Esophagus muscularis mucosa (tissue), 4 donors: ENCODE results near the gene LPCAT1. TPM values are rescaled to one million over a fixed set of nuclear protein-coding genes. Genes with fewer than 3 reads are reported as not detected.

Experiments
- DNase-seq: peaks from one replicate; pipeline ENCODE4 v3.0.0-alpha.2; 2017; ENCODE audit errors: extremely low spot score
- H3K27ac ChIP-seq, 4 donors: fragments of 200-600 bp; sonication (generic); replicated peaks in 1 of 4; 1 replicate in 3 of 4; 2 replicates in 1 of 4; pipeline ENCODE4 v1.5.1; 2016 to 2019; ENCODE audit warnings: mild to moderate bottlenecking in 1 of 4
- H3K27me3 ChIP-seq, 4 donors: fragments of 200-600 bp; sonication (generic); one replicate each; pipeline versions ENCODE4 v1.5.1 to v1.6.0; 2016 to 2019
- H3K36me3 ChIP-seq, 4 donors: fragments of 200-600 bp; sonication (generic); one replicate each; pipeline ENCODE4 v1.5.1; 2016 to 2019
- H3K4me1 ChIP-seq, 4 donors: fragments of 200-600 bp; sonication (generic); one replicate each; pipeline ENCODE4 v1.5.1; 2016 to 2019
- H3K4me3 ChIP-seq, 4 donors: fragments of 200-600 bp; sonication (generic); 1 replicate in 2 of 4; 2 replicates in 2 of 4; pipeline ENCODE4 v1.5.1; 2016 to 2019; ENCODE audit warnings: mild to moderate bottlenecking in 4 of 4, moderate library complexity in 1 of 4
- H3K9me3 ChIP-seq, 4 donors: fragments of 200-600 bp; sonication (generic); 1 replicate in 3 of 4; 2 replicates in 1 of 4; pipeline ENCODE4 v1.5.1; 2016 to 2019
- EP300 ChIP-seq: sonication (generic); formaldehyde crosslinking; IDR thresholded peaks from one replicate; pipeline ENCODE4 v1.6.1; 2017; ENCODE audit warnings: antibody characterized with exemption
- POLR2A ChIP-seq: fragments of 450-650 bp; IDR thresholded peaks from one replicate; pipeline ENCODE4 v1.6.1; 2017; ENCODE audit warnings: antibody characterized with exemption, moderate library complexity, mild to moderate bottlenecking, low read depth
- POLR2AphosphoS5 ChIP-seq, 2 donors: sonication (generic); formaldehyde crosslinking; IDR thresholded peaks; one replicate each; pipeline ENCODE4 v1.6.1; 2017; ENCODE audit warnings: antibody characterized with exemption in 2 of 2
- WGBS: methylation state at CpG from one replicate; pipeline ENCODE4 v1.1.5; 2018; 5-methylcytosine and 5-hydroxymethylcytosine counted together
- intact Hi-C: fragments of 100-400 bp; cut with DNase I; formaldehyde crosslinking; loops from one replicate; pipeline ENCODE4 v1.15.1; 2023
- total RNA-seq, 4 donors: library from RNA; depleted of rRNA; stranded (reverse); fragments of >200 nt; gene quantifications; one replicate each; pipeline versions ENCODE4 v1.1.0 to v1.2.1, GENCODE V29; 2016
- TF ChIP-seq, protein P1 (sequence below), 3 experiments: fragments of 200-600 bp in 2 of 3; fragments of 450-650 bp in 1 of 3; sonication (generic) in 2 of 3; IDR thresholded peaks; one replicate each; pipeline ENCODE4 v1.5.1; 2017 to 2019; ENCODE audit warnings: antibody characterized with exemption in 3 of 3, mild to moderate bottlenecking in 2 of 3, moderate library complexity in 1 of 3

Gene LPCAT1
- total RNA-seq, 4 donors from 2014 or later: 22.5 to 51.7 (median 35.0) TPM

DNA sequence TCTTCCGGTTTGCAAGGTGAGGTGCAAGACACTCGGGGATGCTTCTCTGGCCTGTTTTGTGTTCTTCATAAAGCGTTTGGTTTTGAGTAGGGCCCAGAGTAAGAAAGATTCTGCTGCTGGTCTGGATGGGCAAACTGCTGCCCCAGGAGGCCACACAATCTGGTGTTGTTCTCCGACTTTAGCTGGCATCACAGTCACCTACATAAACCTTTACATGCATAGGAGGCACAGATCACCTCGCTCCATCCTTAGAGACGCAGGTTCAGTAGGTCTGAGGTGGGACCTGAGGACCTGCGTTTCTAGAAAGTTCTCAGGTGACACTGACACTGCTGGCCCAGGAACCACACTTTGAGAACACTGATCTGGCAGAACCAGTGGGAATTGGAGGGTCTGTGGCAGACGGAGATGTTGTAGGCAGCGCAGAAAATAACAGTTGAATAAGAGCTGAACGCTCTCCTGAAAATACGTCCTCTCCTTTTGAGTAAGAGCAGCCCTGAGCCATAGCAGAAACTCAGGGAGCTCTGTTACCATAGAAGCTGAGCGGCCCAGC is 74.6 kb downstream of the LPCAT1 start:
- H3K4me1 ChIP-seq: peaks cover 10 to 25% (median 20%) of the 10 kb centered on the region in 4 donors
- intact Hi-C loops: no loop called here
- 90% methylated on average over 12 of the region's 12 CpGs for WGBS
- H3K4me3 ChIP-seq: no peak overlapping the region
- DNase-seq: no peak
- H3K27me3 ChIP-seq: peaks cover 0 to 60% (median 24%) of the 10 kb centered on the region in 4 donors
- no peak overlapping the region for H3K27ac ChIP-seq
- H3K9me3 ChIP-seq: peaks cover 0 to 12% (median 10%) of the 10 kb centered on the region in 4 donors
- no peaks in the 10 kb centered on the region for H3K36me3 ChIP-seq
- no peak for TF ChIP-seq EP300
- no peak for TF ChIP-seq POLR2A
- no peak for TF ChIP-seq POLR2AphosphoS5 (IDR thresholded peaks at IDR 0.05)
- TF ChIP-seq, protein P1, sequence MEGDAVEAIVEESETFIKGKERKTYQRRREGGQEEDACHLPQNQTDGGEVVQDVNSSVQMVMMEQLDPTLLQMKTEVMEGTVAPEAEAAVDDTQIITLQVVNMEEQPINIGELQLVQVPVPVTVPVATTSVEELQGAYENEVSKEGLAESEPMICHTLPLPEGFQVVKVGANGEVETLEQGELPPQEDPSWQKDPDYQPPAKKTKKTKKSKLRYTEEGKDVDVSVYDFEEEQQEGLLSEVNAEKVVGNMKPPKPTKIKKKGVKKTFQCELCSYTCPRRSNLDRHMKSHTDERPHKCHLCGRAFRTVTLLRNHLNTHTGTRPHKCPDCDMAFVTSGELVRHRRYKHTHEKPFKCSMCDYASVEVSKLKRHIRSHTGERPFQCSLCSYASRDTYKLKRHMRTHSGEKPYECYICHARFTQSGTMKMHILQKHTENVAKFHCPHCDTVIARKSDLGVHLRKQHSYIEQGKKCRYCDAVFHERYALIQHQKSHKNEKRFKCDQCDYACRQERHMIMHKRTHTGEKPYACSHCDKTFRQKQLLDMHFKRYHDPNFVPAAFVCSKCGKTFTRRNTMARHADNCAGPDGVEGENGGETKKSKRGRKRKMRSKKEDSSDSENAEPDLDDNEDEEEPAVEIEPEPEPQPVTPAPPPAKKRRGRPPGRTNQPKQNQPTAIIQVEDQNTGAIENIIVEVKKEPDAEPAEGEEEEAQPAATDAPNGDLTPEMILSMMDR (IDR thresholded peaks at IDR 0.05): no peak

DNA sequence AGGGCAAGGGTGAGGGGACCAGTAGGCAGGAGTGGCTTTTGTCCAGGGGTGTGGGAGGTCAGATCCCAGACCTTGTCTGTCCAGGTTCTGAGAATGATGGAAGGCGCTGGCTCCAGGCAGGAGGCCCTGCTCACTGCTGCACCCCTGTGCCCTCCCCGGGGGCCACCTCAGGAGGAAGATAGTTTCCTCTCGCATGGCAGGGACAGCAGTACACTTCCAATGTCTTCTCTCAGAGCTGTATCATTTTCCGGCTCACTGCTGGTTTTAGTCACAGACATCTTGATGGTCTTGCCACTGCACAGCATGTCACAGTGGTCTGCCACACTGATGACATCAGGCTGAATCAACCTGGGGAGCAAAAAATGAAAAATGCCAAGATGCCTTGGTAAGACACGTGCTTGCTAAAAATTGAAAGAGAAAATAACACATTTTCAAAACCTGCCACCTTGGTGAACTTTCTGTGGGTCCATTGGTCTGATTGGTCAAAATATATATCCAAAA is 75.2 kb downstream of the LPCAT1 start:
- TF ChIP-seq, protein P1 (IDR thresholded peaks at IDR 0.05): no peak
- TF ChIP-seq EP300 (no peak), POLR2AphosphoS5 (IDR thresholded peaks at IDR 0.05) (no peak), POLR2A (no peak)
- WGBS: 76% methylated on average over 5 of the region's 5 CpGs
- intact Hi-C loops: no loop called here
- Histone ChIP-seq H3K4me1 (peaks cover 10 to 27% (median 20%) of the 10 kb centered on the region in 4 donors), H3K9me3 (peaks cover 0 to 6% (median 4%) of the 10 kb centered on the region in 4 donors), H3K36me3 (no peaks in the 10 kb centered on the region), H3K4me3 (no peak overlapping the region), H3K27me3 (peaks cover 0 to 60% (median 30%) of the 10 kb centered on the region in 4 donors), H3K27ac (no peak overlapping the region)
- no peak for DNase-seq

DNA sequence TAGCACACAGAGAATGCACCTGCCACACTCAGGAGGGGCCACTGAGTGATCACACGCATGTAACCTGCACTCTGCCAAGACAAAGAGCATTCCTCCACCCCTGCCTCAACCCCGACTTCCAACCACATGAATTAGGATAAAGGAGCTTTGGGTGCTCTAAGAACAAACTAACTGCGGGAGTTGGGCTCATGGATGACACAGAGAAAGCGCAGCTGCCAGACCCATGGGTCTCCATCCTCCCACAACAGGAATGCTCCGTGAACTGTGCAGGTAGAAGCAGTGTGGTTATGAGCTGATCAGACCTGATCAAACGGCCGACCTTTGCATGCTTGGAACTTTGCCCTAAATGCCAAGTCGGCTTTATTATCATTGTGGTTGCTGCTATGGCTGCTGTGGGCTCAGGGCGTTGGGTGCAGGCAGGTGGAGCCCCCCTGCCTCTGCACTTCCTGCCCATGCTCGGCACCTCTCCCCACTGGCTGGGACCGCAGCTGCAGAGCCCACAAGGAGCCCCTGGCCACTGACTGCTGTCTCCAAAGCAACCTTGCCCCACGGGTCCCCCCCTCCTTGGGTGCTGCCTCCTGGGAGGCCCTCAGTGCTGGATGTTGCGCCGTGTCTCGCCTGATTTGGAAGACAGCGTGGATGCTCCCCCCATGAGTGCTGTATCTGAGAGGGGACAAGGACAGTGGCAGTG is 75.9 kb downstream of the LPCAT1 start:
- intact Hi-C loops: no loop called here
- Histone ChIP-seq H3K4me3 (no peak overlapping the region), H3K27ac (no peak overlapping the region), H3K36me3 (no peaks in the 10 kb centered on the region), H3K27me3 (peaks cover 0 to 63% (median 37%) of the 10 kb centered on the region in 4 donors), H3K4me1 (peaks cover 10 to 27% (median 20%) of the 10 kb centered on the region in 4 donors), H3K9me3 (no peaks in the 10 kb centered on the region)
- 62% methylated on average over 13 of the region's 16 CpGs for WGBS
- DNase-seq: no peak
- TF ChIP-seq POLR2A (no peak), EP300 (no peak), POLR2AphosphoS5 (IDR thresholded peaks at IDR 0.05) (no peak)
- TF ChIP-seq, protein P1 (IDR thresholded peaks at IDR 0.05): no peak

DNA sequence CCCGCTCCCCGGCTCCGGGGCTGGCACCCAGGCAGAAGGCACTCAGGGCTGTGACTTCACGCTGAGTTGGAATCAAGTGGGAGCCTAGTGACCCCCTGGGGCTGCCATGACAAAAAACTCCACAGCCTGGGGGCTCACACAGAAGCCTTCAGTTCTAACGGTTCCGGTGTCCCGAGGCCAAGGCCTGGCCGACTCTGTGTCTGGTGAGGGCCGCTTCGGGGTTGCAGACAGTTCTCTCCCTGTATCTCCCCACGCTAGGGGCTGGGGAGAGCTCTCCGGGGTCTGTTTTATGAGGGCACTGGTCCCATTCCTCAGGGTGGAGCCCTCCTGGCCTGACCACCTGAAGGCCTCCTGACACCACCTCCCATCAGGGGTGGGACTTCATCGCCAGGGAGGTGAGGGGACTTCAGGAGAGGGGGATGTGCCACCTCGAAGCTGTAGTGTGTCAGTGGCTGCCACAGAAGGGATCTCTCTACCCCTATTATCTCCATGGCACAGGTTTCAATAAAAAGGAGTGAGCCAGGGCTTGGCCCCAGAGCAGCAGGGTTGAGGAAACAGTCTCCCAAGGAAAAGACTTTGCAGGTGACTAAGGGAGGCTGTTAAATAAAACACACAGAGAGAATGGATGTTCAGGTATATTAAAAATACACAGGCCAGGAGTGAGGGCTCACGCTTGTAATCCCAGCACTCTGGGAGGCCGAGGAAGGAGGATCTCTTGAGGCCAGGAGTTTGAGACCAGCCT is 77.0 kb downstream of the LPCAT1 start:
- H3K4me1 ChIP-seq: peaks cover 10 to 27% (median 20%) of the 10 kb centered on the region in 4 donors
- DNase-seq: no peak
- no peaks in the 10 kb centered on the region for H3K36me3 ChIP-seq
- 59% methylated on average over 11 of the region's 16 CpGs for WGBS
- no peak overlapping the region for H3K4me3 ChIP-seq
- no peak overlapping the region for H3K27ac ChIP-seq
- TF ChIP-seq, protein P1 (IDR thresholded peaks at IDR 0.05): no peak
- TF ChIP-seq EP300 (no peak), POLR2AphosphoS5 (IDR thresholded peaks at IDR 0.05) (no peak), POLR2A (no peak)
- H3K27me3 ChIP-seq: peaks cover 0 to 74% (median 45%) of the 10 kb centered on the region in 4 donors
- intact Hi-C loops: no loop called here
- no peaks in the 10 kb centered on the region for H3K9me3 ChIP-seq
